Testis (tissue), 2 donors: ENCODE results near the gene SLC34A3.

Experiments
- POLR2A ChIP-seq: fragments of 450-650 bp; IDR thresholded peaks from one replicate; pipeline ENCODE4 v1.6.1; 2017; ENCODE audit warnings: antibody characterized with exemption, mild to moderate bottlenecking, moderate library complexity
- TF ChIP-seq, protein P1 (sequence below), 3 experiments: fragments of 450-650 bp in 2 of 3; fragments of 200-600 bp in 1 of 3; sonication (generic) in 1 of 3; IDR thresholded peaks; one replicate each; pipeline ENCODE4 v1.5.1; 2016 to 2019; ENCODE audit warnings: antibody characterized with exemption in 3 of 3, mild to moderate bottlenecking in 2 of 3, moderate library complexity in 1 of 3

DNA sequence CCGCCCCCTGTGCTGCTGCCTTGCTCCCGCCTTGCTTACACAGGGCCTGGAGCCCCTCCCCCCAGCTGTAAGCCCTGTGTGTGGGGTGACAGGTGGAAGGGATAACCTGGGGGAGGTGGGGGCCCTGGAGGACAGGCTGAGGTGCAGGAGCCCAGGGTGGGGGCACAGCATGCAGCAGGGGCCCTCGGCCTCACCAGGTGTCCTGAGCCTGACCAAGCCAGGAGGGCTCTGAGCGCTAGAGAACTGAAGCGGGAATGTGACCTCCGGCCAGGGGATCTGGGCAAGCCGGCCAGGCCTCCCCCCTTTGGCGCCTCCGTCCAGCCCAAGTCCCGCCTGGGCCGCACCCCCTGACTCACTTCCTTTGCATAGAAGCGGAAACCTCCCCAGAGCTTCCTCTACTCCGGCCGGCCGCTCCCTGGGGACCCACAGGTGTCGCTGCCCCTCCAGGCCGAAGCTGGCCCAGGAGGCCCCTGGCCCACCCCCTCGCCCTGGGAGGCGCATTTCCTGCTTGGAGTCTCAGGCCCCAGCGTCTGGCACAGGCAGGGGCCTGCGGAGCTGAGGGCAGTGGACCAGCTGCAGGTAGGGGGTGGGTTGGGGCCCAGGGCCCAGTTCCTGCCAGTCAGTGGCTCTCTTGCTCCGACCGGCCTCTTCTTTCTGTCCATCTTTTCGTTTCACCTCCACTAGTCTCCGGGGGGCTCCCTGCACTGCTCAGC, 46.8 kb downstream of the SLC34A3 start, which contains the start of gene TOR4A:
- TF ChIP-seq, protein P1, sequence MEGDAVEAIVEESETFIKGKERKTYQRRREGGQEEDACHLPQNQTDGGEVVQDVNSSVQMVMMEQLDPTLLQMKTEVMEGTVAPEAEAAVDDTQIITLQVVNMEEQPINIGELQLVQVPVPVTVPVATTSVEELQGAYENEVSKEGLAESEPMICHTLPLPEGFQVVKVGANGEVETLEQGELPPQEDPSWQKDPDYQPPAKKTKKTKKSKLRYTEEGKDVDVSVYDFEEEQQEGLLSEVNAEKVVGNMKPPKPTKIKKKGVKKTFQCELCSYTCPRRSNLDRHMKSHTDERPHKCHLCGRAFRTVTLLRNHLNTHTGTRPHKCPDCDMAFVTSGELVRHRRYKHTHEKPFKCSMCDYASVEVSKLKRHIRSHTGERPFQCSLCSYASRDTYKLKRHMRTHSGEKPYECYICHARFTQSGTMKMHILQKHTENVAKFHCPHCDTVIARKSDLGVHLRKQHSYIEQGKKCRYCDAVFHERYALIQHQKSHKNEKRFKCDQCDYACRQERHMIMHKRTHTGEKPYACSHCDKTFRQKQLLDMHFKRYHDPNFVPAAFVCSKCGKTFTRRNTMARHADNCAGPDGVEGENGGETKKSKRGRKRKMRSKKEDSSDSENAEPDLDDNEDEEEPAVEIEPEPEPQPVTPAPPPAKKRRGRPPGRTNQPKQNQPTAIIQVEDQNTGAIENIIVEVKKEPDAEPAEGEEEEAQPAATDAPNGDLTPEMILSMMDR (IDR thresholded peaks at IDR 0.05): no peak
- no peak for TF ChIP-seq POLR2A
